ENCODE data around the gene SMIM41. TPM values are rescaled to one million over a fixed set of nuclear protein-coding genes. Genes with fewer than 3 reads are reported as not detected.

The SMIM41 gene
- total and polyA plus RNA-seq, 12 donors = 0.10 to 2.1 (median 0.68) TPM; not detected in 8

GRCh38 chr12:52086366-52086765 lies 6.9 kb downstream of the SMIM41 start:
- Histone ChIP-seq H3K27ac (no peak overlapping the region), H3K4me1 (replicated peaks in 1 of 2) (peaks cover 3 to 6% of the 10 kb centered on the region in 2 donors), H3K9me3 (replicated peaks in 1 of 3) (no peaks in the 10 kb centered on the region), H3K36me3 (replicated peaks in 1 of 2) (no peaks in the 10 kb centered on the region), H3K27me3 (peaks cover 4% of the 10 kb centered on the region), H3K4me3 (no peak overlapping the region)
- peak in 1 of 7 donors; percentile 45 for DNase-seq
- intact Hi-C loops (cut with DNase I) = loop anchor here in 1 of 2 donors (5.0 kb wide), 1 partner anchor 79 kb away; the partner anchor contains the start of gene TAMALIN
- WGBS, 4 donors = 38 to 51% (median 41%) methylated on average over 7 to 9 of the region's 9 CpGs
- TF ChIP-seq POLR2A (IDR thresholded peaks at IDR 0.05) (no peak), CTCF (IDR thresholded peaks at IDR 0.05) (no peak)

- DNase-seq = peak in 1 of 7 donors; percentile 36
- intact Hi-C loops (cut with DNase I) = loop anchor here in 1 of 2 donors (5.0 kb wide), 1 partner anchor 80 kb away; the partner anchor contains the start of gene TAMALIN
Measured at GRCh38 chr12:52086944-52087835, 7.7 kb downstream of the SMIM41 start.

GRCh38 chr12:52087961-52088820 lies 8.7 kb downstream of the SMIM41 start:
- peaks cover 4% of the 10 kb centered on the region for H3K27me3 ChIP-seq
- peak in 1 of 7 donors; percentile 37 for DNase-seq
- no peaks in the 10 kb centered on the region for H3K9me3 ChIP-seq (replicated peaks in 1 of 3)
- TF ChIP-seq CTCF (IDR thresholded peaks at IDR 0.05) = no peak
- TF ChIP-seq POLR2A (IDR thresholded peaks at IDR 0.05) = no peak
- no peak overlapping the region for H3K27ac ChIP-seq
- H3K36me3 ChIP-seq (replicated peaks in 1 of 2) = no peaks in the 10 kb centered on the region
- no peaks in the 10 kb centered on the region for H3K4me1 ChIP-seq (replicated peaks in 1 of 2)
- H3K4me3 ChIP-seq = no peak overlapping the region
- 66 to 78% (median 70%) methylated on average over 17 to 20 of the region's 20 CpGs for WGBS, 4 donors
- intact Hi-C loops (cut with DNase I) = loop anchor here in 1 of 2 donors (5.0 kb wide), 1 partner anchor 81 kb away; the partner anchor contains the start of gene TAMALIN

More at GRCh38 chr12:52086944-52087835, 7.7 kb downstream of the SMIM41 start:
- Histone ChIP-seq H3K27ac (no peak overlapping the region), H3K4me1 (replicated peaks in 1 of 2) (peaks cover 0 to 4% of the 10 kb centered on the region in 2 donors), H3K9me3 (replicated peaks in 1 of 3) (no peaks in the 10 kb centered on the region), H3K36me3 (replicated peaks in 1 of 2) (no peaks in the 10 kb centered on the region), H3K27me3 (peaks cover 4% of the 10 kb centered on the region), H3K4me3 (no peak overlapping the region)
- 67 to 74% (median 70%) methylated on average over 20 to 22 of the region's 22 CpGs for WGBS, 4 donors
- no peak for TF ChIP-seq CTCF (IDR thresholded peaks at IDR 0.05)
- no peak for TF ChIP-seq POLR2A (IDR thresholded peaks at IDR 0.05)

DNA sequence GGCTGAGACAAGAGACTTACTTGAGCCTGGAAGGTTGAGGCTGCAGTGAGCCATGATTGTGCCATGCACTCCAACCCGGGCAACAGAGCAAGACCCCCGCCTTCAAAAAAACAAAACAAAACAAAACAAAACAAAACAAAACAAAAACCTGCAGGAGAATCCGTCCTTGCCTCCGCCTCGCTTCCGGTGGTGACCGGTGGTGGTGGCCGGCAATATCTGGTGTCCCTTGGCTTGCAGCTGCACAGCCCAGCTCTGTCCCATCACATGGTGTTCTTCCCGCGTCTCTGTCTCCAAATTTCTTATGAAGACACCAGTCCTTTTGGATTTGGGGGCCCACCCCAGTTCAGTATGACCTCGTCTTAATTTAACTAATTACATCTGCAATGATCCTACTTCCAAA lies 10.0 kb downstream of the SMIM41 start:
- Histone ChIP-seq H3K9me3 (replicated peaks in 1 of 3) (no peaks in the 10 kb centered on the region), H3K4me3 (no peak overlapping the region), H3K36me3 (replicated peaks in 1 of 2) (no peaks in the 10 kb centered on the region), H3K27ac (no peak overlapping the region), H3K27me3 (peaks cover 4% of the 10 kb centered on the region), H3K4me1 (replicated peaks in 1 of 2) (no peaks in the 10 kb centered on the region)
- intact Hi-C loops (cut with DNase I) = loop anchor here in 1 of 2 donors (5.0 kb wide), 1 partner anchor 82 kb away; the partner anchor contains the start of gene TAMALIN
- TF ChIP-seq POLR2A (IDR thresholded peaks at IDR 0.05) (no peak), CTCF (IDR thresholded peaks at IDR 0.05) (no peak)
- WGBS, 4 donors = 65 to 78% (median 75%) methylated on average over 11 of the region's 11 CpGs
- no peak for DNase-seq
